ENCODE data around the gene SORL1. TPM values are rescaled to one million over a fixed set of nuclear protein-coding genes. Genes with fewer than 3 reads are reported as not detected.

SORL1 gene
- total and polyA plus RNA-seq, 2 donors from 2014 or later: 15.2 to 74.2 TPM

DNA sequence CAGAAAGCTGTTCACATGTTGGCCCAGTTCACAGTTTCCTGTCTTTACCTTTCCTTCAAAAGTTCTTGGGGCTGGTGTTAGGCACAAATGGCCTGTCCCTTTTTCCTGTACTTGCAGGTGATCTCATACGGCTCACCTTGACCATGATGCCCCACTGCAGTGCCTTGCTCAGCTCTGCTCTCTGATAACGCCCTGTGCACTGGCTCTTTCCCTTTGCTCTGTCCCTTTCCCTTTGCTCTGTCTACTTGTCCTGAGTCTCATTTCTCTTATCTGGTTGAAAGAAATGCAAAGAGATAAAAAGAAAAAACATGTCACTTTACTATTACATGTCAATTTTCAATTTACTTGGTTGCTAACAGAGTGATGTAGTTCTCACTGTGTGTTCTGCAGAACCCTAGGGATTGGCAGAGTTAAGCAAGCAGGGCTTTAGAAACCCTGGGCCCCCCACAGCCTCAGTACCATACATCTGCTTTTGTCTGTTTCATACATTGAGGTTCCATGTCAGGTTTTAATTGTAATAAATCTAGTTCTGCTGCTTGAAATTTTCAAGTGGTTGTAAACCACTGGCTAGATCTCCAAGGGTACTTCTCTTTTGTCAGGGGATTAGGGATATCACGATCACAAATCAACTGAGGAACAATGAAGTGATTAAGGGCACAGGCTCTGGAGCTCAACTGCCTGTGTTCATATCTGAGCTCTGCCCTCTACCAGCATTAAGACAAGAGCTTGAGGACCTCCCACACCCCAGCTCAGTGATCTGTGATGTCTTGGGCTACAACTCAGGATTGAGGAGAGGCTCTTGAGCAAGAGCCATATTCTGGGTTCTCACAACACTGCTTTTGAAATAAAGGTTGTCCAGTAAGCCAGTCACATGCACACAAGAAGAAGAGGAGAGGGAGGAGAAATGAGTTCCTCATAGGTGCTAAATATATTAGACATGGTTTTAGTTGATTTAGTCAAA lies 16.3 kb upstream of the SORL1 start:
- H3K4me3 ChIP-seq (ENCODE audit: low read length in 3 of 3): no peak overlapping the region
- TF ChIP-seq, protein P1, sequence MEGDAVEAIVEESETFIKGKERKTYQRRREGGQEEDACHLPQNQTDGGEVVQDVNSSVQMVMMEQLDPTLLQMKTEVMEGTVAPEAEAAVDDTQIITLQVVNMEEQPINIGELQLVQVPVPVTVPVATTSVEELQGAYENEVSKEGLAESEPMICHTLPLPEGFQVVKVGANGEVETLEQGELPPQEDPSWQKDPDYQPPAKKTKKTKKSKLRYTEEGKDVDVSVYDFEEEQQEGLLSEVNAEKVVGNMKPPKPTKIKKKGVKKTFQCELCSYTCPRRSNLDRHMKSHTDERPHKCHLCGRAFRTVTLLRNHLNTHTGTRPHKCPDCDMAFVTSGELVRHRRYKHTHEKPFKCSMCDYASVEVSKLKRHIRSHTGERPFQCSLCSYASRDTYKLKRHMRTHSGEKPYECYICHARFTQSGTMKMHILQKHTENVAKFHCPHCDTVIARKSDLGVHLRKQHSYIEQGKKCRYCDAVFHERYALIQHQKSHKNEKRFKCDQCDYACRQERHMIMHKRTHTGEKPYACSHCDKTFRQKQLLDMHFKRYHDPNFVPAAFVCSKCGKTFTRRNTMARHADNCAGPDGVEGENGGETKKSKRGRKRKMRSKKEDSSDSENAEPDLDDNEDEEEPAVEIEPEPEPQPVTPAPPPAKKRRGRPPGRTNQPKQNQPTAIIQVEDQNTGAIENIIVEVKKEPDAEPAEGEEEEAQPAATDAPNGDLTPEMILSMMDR (IDR thresholded peaks at IDR 0.05; ENCODE audit: borderline replicate concordance, extremely low read depth, insufficient read depth): no peak
- H3K9ac ChIP-seq (ENCODE audit: low read length in 3 of 3): no peak overlapping the region
- no peaks in the 10 kb centered on the region for H3K27me3 ChIP-seq (ENCODE audit: control insufficient read depth, insufficient read depth, low read length)
- FAIRE-seq: no peak
- no peak overlapping the region for H3K27ac ChIP-seq (ENCODE audit: low read depth in 2 of 2, low read length in 2 of 2)
- H3K36me3 ChIP-seq (ENCODE audit: control insufficient read depth in 2 of 3, insufficient read depth in 3 of 3, low read length in 3 of 3): no peaks in the 10 kb centered on the region
- H3K4me1 ChIP-seq (ENCODE audit: control insufficient read depth in 2 of 3, insufficient read depth in 2 of 3, low read depth in 1 of 3, low read length in 3 of 3): no peaks in the 10 kb centered on the region
- H3K9me3 ChIP-seq (ENCODE audit: control insufficient read depth in 2 of 3, insufficient read depth in 1 of 3, low read length in 3 of 3): no peaks in the 10 kb centered on the region
- no peak for DNase-seq
- intact Hi-C loops (cut with DNase I): no loop called here

DNA sequence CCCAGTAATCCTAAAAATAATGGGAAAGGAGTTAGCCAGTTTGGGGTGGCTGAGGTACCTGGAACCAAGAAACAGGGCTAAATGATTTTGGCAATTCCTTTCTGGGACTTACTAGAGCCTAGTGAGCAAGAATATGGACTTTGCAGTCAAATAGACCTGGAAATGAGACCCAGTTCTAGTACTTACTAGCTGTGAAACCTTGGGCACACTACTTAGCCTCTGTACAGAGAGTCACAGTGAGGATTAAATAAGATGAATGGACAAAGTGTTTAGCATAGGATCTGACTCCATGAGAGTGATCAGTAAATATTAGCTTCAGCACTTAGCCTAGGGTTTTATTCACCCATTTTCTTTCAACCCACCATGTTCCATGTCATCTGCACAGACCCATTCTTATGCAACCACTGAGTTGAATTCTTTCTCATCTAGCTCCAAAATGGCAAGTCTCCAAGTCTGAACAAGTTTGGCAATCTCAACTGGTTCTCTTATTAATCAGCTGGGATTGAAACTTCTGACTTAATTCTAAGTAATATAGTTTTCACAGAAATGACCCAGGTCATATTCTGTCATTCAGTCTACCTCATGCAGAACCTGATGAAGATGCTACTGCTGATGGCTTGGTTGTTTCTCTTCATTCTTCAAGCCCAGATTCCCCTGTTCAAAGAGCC lies 15.0 kb upstream of the SORL1 start:
- no peak for FAIRE-seq
- DNase-seq: no peak
- TF ChIP-seq, protein P1 (IDR thresholded peaks at IDR 0.05; ENCODE audit: borderline replicate concordance, extremely low read depth, insufficient read depth): no peak
- intact Hi-C loops (cut with DNase I): no loop called here
- H3K27ac ChIP-seq (ENCODE audit: low read depth in 2 of 2, low read length in 2 of 2): no peak overlapping the region
- no peak overlapping the region for H3K9ac ChIP-seq (ENCODE audit: low read length in 3 of 3)
- H3K4me1 ChIP-seq (ENCODE audit: control insufficient read depth in 2 of 3, insufficient read depth in 2 of 3, low read depth in 1 of 3, low read length in 3 of 3): no peaks in the 10 kb centered on the region
- no peak overlapping the region for H3K4me3 ChIP-seq (ENCODE audit: low read length in 3 of 3)
- H3K9me3 ChIP-seq (ENCODE audit: control insufficient read depth in 2 of 3, insufficient read depth in 1 of 3, low read length in 3 of 3): no peaks in the 10 kb centered on the region
- no peaks in the 10 kb centered on the region for H3K36me3 ChIP-seq (ENCODE audit: control insufficient read depth in 2 of 3, insufficient read depth in 3 of 3, low read length in 3 of 3)
- no peaks in the 10 kb centered on the region for H3K27me3 ChIP-seq (ENCODE audit: control insufficient read depth, insufficient read depth, low read length)

DNA sequence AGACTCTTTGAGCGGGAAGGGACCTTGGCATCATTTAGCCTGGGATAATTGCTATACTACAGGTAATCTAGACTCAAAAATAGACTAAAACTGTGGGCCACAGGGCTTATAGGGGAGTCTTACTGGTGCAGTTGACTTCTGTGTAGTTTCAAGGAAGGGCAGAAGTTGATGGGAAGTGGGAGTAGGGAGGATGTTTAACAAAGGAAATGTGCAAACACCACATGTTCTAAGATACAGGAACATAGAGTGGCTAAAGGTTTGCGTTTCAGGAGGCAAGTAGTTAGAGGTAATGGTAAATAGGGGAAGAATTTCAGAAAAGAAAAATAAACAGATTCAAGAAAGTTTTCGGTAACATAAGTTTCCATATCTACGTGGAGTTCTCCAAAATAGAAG lies 14.4 kb upstream of the SORL1 start:
- H3K4me1 ChIP-seq (ENCODE audit: control insufficient read depth in 2 of 3, insufficient read depth in 2 of 3, low read depth in 1 of 3, low read length in 3 of 3): no peaks in the 10 kb centered on the region
- no peaks in the 10 kb centered on the region for H3K27me3 ChIP-seq (ENCODE audit: control insufficient read depth, insufficient read depth, low read length)
- no peak overlapping the region for H3K27ac ChIP-seq (ENCODE audit: low read depth in 2 of 2, low read length in 2 of 2)
- no peaks in the 10 kb centered on the region for H3K9me3 ChIP-seq (ENCODE audit: control insufficient read depth in 2 of 3, insufficient read depth in 1 of 3, low read length in 3 of 3)
- TF ChIP-seq, protein P1 (IDR thresholded peaks at IDR 0.05; ENCODE audit: borderline replicate concordance, extremely low read depth, insufficient read depth): no peak
- DNase-seq: no peak
- FAIRE-seq: no peak
- intact Hi-C loops (cut with DNase I): no loop called here
- H3K9ac ChIP-seq (ENCODE audit: low read length in 3 of 3): no peak overlapping the region
- no peaks in the 10 kb centered on the region for H3K36me3 ChIP-seq (ENCODE audit: control insufficient read depth in 2 of 3, insufficient read depth in 3 of 3, low read length in 3 of 3)
- no peak overlapping the region for H3K4me3 ChIP-seq (ENCODE audit: low read length in 3 of 3)
